Ishikawa (cell line): ENCODE measurements around the gene BRCA2.

ENCODE experiments used
- CEBPB ChIP-seq: IDR thresholded peaks from 2 replicates; pipeline ENCODE4 v1.6.1; 2012
- CREB1 ChIP-seq: IDR thresholded peaks from 2 replicates; pipeline ENCODE4 v1.6.1; 2012; ENCODE audit warnings: low read depth
- EGR1 ChIP-seq: IDR thresholded peaks from 2 replicates; pipeline ENCODE4 v1.6.1; 2012
- EP300 ChIP-seq: IDR thresholded peaks from 2 replicates; pipeline ENCODE4 v1.6.1; 2012; ENCODE audit warnings: borderline replicate concordance
- FOXM1 ChIP-seq: IDR thresholded peaks from 2 replicates; pipeline ENCODE4 v1.6.1; 2012; ENCODE audit warnings: low read depth, borderline replicate concordance
- NFIC ChIP-seq: IDR thresholded peaks from 2 replicates; pipeline ENCODE4 v1.6.1; 2012
- RAD21 ChIP-seq: IDR thresholded peaks from 2 replicates; pipeline ENCODE4 v1.6.1; 2012; ENCODE audit warnings: low read depth
- TAF1 ChIP-seq: IDR thresholded peaks from 2 replicates; pipeline ENCODE4 v1.6.1; 2012; ENCODE audit warnings: low read depth, mild to moderate bottlenecking
- TCF12 ChIP-seq: IDR thresholded peaks from 2 replicates; pipeline ENCODE4 v1.6.1; 2012; ENCODE audit warnings: low read depth
- TEAD4 ChIP-seq: IDR thresholded peaks from 2 replicates; pipeline ENCODE4 v1.6.1; 2012
- YY1 ChIP-seq: IDR thresholded peaks from 2 replicates; pipeline ENCODE4 v1.6.1; 2012; ENCODE audit warnings: low read depth
- ZBTB7A ChIP-seq: IDR thresholded peaks from 2 replicates; pipeline ENCODE4 v1.6.1; 2012; ENCODE audit warnings: low read depth
- TF ChIP-seq, protein P1 (sequence below): IDR thresholded peaks from 2 replicates; pipeline ENCODE4 v1.6.1; 2012
- TF ChIP-seq, protein P2 (sequence below): IDR thresholded peaks from 2 replicates; pipeline ENCODE4 v1.6.1; 2012
- TF ChIP-seq, protein P3 (sequence below): IDR thresholded peaks from 2 replicates; pipeline ENCODE4 v1.6.1; 2012; ENCODE audit warnings: low read depth, mild to moderate bottlenecking

Gene BRCA2

DNA sequence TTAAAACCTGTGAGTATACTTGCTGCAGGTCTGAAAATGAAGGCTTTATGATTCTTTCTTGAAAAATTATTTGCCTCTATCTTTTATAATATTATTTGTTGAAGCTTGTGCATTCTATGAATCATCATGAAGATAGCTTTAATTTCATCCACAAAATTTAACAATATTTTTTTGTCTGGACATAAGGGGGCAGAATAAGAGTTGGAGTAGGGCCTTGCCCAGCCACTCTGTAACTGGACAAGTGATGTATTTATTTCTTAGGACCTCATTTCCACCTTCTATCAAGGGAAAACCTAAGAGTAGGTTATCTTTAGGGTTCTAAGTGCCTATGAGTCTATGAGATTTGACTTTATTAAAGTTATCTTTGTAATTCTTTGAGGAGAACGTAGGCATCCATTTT is 62.7 kb downstream of the BRCA2 start:
- TF ChIP-seq, protein P1, sequence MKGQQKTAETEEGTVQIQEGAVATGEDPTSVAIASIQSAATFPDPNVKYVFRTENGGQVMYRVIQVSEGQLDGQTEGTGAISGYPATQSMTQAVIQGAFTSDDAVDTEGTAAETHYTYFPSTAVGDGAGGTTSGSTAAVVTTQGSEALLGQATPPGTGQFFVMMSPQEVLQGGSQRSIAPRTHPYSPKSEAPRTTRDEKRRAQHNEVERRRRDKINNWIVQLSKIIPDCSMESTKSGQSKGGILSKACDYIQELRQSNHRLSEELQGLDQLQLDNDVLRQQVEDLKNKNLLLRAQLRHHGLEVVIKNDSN: no peak
- TF ChIP-seq, protein P2, sequence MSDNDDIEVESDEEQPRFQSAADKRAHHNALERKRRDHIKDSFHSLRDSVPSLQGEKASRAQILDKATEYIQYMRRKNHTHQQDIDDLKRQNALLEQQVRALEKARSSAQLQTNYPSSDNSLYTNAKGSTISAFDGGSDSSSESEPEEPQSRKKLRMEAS: no peak
- TF ChIP-seq EP300 (no peak), RAD21 (no peak), CREB1 (no peak), TCF12 (no peak), TEAD4 (no peak), EGR1 (no peak), YY1 (no peak), FOXM1 (no peak), NFIC (no peak), TAF1 (no peak), ZBTB7A (no peak), CEBPB (no peak)
- TF ChIP-seq, protein P3, sequence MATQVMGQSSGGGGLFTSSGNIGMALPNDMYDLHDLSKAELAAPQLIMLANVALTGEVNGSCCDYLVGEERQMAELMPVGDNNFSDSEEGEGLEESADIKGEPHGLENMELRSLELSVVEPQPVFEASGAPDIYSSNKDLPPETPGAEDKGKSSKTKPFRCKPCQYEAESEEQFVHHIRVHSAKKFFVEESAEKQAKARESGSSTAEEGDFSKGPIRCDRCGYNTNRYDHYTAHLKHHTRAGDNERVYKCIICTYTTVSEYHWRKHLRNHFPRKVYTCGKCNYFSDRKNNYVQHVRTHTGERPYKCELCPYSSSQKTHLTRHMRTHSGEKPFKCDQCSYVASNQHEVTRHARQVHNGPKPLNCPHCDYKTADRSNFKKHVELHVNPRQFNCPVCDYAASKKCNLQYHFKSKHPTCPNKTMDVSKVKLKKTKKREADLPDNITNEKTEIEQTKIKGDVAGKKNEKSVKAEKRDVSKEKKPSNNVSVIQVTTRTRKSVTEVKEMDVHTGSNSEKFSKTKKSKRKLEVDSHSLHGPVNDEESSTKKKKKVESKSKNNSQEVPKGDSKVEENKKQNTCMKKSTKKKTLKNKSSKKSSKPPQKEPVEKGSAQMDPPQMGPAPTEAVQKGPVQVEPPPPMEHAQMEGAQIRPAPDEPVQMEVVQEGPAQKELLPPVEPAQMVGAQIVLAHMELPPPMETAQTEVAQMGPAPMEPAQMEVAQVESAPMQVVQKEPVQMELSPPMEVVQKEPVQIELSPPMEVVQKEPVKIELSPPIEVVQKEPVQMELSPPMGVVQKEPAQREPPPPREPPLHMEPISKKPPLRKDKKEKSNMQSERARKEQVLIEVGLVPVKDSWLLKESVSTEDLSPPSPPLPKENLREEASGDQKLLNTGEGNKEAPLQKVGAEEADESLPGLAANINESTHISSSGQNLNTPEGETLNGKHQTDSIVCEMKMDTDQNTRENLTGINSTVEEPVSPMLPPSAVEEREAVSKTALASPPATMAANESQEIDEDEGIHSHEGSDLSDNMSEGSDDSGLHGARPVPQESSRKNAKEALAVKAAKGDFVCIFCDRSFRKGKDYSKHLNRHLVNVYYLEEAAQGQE: no peak

DNA sequence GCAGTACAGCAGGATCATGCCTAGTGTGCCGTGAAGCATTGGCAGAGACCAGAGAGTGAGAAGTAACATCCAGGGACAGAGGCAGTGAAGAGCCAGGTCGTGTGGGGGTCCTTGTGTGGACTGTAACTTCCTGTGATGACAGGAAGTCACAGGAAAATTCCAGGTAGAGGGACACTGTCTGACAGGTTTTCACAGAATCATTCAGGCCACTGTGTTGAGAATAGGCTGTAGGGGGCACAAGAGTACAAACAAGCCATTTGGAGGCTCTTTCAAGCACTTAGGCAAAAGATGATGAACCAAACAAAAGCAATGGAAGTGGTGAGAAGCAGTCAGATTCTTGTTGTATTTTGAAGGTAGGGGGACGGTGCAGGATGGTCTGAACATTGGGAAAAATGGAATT is 66.2 kb downstream of the BRCA2 start:
- no peak for TF ChIP-seq TCF12
- TF ChIP-seq ZBTB7A: no peak
- no peak for TF ChIP-seq FOXM1
- TF ChIP-seq, protein P3: no peak
- TF ChIP-seq RAD21: peak; percentile 36; the same call in 1 of the 2 replicates
- TF ChIP-seq EGR1: no peak

DNA sequence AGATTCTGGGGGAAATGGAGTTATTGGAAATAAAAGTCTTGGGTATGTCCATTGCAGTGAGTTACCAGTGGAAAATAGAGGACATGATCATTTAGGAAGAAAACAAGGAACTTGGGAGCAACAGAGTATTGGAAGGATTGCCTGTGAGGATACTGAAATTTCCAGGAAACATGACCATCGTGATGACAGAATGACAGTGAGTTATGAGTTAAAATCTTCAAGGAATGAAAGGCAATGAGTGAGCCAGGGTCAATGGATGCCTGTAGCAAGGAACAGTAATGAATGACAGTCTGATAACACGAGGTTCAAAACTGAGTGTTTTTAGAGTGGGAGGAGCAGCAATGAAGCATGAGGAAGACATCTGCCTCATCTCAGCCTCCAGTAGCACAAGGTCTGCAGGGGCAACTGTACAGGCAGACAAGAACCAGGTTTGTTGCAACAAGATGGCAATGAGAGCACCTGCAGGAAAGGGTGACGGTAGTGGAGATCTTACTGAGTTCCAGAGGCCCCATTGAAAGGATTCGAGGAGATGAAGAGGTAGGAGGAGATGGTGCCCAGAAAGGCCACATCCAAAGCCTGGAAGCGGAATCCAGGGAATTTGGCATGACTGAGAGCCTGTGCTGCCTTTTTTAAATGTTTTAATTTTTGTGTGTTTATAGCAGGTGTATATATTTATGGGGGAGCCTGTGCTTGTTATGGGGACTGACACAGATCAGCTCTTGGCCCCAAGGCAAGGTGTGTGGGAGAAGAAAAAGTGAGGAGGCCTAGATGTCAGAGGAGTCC is 68.7 kb downstream of the BRCA2 start:
- TF ChIP-seq TEAD4 (no peak), RAD21 (no peak), EGR1 (no peak), TAF1 (no peak), NFIC (no peak), YY1 (no peak), CREB1 (no peak), TCF12 (no peak)
- TF ChIP-seq, protein P1: no peak
- TF ChIP-seq, protein P2: no peak

DNA sequence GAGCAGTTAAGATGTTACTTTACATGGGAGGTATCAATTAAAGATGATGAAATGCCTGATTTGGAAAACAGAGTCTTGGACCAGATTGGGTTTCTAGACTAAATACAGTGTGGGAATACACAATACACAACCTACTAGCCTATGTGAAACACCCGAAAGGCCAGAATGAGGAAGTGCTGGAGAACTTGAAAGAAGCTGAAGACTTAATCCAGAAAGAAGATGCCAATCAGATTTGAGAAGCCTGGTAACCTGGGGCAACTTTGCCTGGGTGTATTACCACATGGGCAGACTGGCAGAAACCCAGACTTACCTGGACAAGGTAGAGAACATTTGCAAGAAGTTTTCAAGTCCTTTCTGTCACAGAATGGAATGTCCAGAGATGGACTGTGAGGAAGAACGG is 69.4 kb downstream of the BRCA2 start:
- no peak for TF ChIP-seq EP300
- no peak for TF ChIP-seq FOXM1
- TF ChIP-seq EGR1: no peak
- TF ChIP-seq, protein P2: no peak
- TF ChIP-seq ZBTB7A: no peak
- TF ChIP-seq, protein P1: no peak
- no peak for TF ChIP-seq CEBPB

DNA sequence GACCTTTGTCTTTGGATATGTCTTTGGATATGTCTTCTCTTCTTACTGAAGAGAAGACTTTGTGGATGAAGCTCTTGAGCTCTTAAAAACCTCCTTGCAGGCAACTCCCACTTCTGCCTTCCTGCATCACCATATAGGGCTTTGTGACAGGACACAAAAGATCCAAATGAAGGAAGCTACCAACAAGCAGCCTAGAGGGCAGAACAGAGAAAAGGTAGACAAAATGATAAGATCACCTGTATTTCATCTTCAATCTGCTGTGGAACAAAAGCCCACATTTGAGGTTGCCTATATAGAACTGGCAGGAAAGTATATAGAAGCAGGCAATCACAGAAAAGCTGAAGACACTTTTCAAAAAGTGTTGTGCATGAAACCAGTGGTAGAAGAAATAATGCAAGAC is 70.1 kb downstream of the BRCA2 start:
- TF ChIP-seq RAD21 (no peak), FOXM1 (no peak), TAF1 (no peak), ZBTB7A (no peak), YY1 (no peak), EP300 (no peak), CREB1 (no peak)
- TF ChIP-seq, protein P2: no peak
- TF ChIP-seq, protein P3: no peak
